CD8-positive, alpha-beta memory T cell (primary cell): ENCODE data around the gene HOOK2. TPM values are rescaled to one million over a fixed set of nuclear protein-coding genes. Genes with fewer than 3 reads are reported as not detected.

Experiments used
- CTCF ChIA-PET: fragments of 350-600 bp; sonication (Branson Sonifier 250); formaldehyde crosslinking; loops from one replicate; lab custom pipeline; 2021; ENCODE audit warnings: antibody characterized with exemption; lab: Charles Lee
- POLR2A ChIA-PET: fragments of 350-600 bp; sonication (Branson Sonifier 250); formaldehyde crosslinking; loops from one replicate; lab custom pipeline; 2021; ENCODE audit warnings: antibody characterized with exemption; lab: Charles Lee
- DNase-seq, 5 donors: peaks; one replicate each; pipeline versions ENCODE4 v3.0.0 to v3.0.0-alpha.2; 2020 to 2022; ENCODE audit warnings: mixed read lengths in 1 of 5
- H3K27ac ChIP-seq: one replicate; pipeline ENCODE4 v1.7.0; 2013; ENCODE audit warnings: low read depth, mild to moderate bottlenecking, low read length, moderate library complexity
- H3K27me3 ChIP-seq: 2 replicates; pipeline ENCODE4 v1.7.0; 2013; ENCODE audit warnings: low read length, mild to moderate bottlenecking; ENCODE audit not compliant: insufficient read depth, poor library complexity, severe bottlenecking
- H3K36me3 ChIP-seq: 2 replicates; pipeline ENCODE4 v1.7.0; 2013; ENCODE audit warnings: mild to moderate bottlenecking, low read length, moderate library complexity; ENCODE audit not compliant: insufficient read depth
- H3K4me1 ChIP-seq: 2 replicates; pipeline ENCODE4 v1.7.0; 2013; ENCODE audit warnings: mild to moderate bottlenecking, low read length, moderate library complexity; ENCODE audit not compliant: insufficient read depth
- H3K4me3 ChIP-seq: 2 replicates; pipeline ENCODE4 v1.7.0; 2013; ENCODE audit warnings: mild to moderate bottlenecking, low read length
- H3K9me3 ChIP-seq: 2 replicates; pipeline ENCODE4 v1.7.0; 2013; ENCODE audit warnings: mild to moderate bottlenecking, low read length
- H3K27ac Mint-ChIP-seq, 8 donors: one replicate each; pipeline ENCODE4 v1.8.0; 2020 to 2021; ENCODE audit warnings: mixed read lengths in 8 of 8, mild to moderate bottlenecking in 6 of 8, inconsistent platforms in 3 of 8, moderate library complexity in 3 of 8
- H3K27me3 Mint-ChIP-seq, 2 donors: one replicate each; pipeline ENCODE4 v1.8.0; 2020 to 2021; ENCODE audit warnings: mixed read lengths in 2 of 2, mild to moderate bottlenecking in 1 of 2, moderate library complexity in 1 of 2
- H3K36me3 Mint-ChIP-seq, 3 donors: one replicate each; pipeline ENCODE4 v1.8.0; 2020 to 2021; ENCODE audit warnings: mixed read lengths in 3 of 3, inconsistent platforms in 1 of 3, mild to moderate bottlenecking in 1 of 3
- H3K4me1 Mint-ChIP-seq, 3 donors: one replicate each; pipeline ENCODE4 v1.8.0; 2020 to 2021; ENCODE audit warnings: mixed read lengths in 3 of 3, inconsistent platforms in 1 of 3, mild to moderate bottlenecking in 1 of 3
- H3K4me3 Mint-ChIP-seq, 7 donors: one replicate each; pipeline ENCODE4 v1.8.0; 2020 to 2021; ENCODE audit warnings: mixed read lengths in 7 of 7, mild to moderate bottlenecking in 6 of 7, moderate library complexity in 4 of 7, inconsistent platforms in 2 of 7
- H3K9me3 Mint-ChIP-seq, 5 donors: one replicate each; pipeline ENCODE4 v1.8.0; 2020 to 2022; ENCODE audit warnings: mixed read lengths in 5 of 5, mild to moderate bottlenecking in 3 of 5, moderate library complexity in 2 of 5, inconsistent platforms in 1 of 5
- polyA plus RNA-seq: library from polyadenylated mRNA; unstranded; fragments of 300-500 nt; fragmentation: Illumina TruSeq; gene quantifications from one replicate; pipeline ENCODE4 v1.2.3, GENCODE V29; 2021
- total RNA-seq, 2 experiments: library from RNA; stranded (reverse); gene quantifications; one replicate each; pipeline ENCODE4 v1.2.3, GENCODE V29; 2021

Gene HOOK2
- total and polyA plus RNA-seq, 3 experiments from 2014 or later = 2.9 to 11.4 (median 9.8) TPM

DNA sequence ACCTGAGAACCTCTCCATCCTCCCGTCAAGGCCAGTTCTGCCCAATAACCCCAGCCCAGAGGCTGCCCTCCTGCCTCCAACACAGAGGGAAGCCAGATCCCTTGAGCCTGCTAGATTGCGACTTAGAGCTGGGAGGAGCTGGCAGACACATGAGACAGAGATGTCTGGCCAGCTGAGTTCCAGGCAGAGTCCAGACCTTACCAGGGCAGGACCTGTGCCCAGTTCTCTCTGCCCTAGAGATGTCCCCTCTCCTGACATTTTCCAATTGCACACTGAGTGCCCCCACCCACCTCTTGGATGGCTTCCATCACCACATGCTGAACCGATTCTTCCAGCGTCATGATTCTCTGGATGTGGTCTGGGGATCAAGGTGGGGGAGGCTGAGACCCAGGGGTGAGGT, 3.0 kb downstream of the HOOK2 start:
- no peaks in the 10 kb centered on the region for H3K27me3 ChIP-seq
- Mint-ChIP-seq H3K27ac (no peak overlapping the region), H3K27me3 (no peaks in the 10 kb centered on the region), H3K4me3 (no peak overlapping the region), H3K36me3 (no peaks in the 10 kb centered on the region), H3K4me1 (peaks cover 6 to 16% (median 9%) of the 10 kb centered on the region in 3 donors), H3K9me3 (no peaks in the 10 kb centered on the region)
- ChIA-PET CTCF (interaction anchor here (1.6 to 16.3 kb wide), 2 partner anchors 25 to 75 kb away, joined by 5 to 483 read pairs; partner anchors contain the start of genes JUNB, PRDX2 and THSD8), POLR2A (interaction anchor here (1.0 kb wide), 1 partner anchor 21 kb away, joined by 3 read pairs; no protein-coding TSS in a partner anchor)
- H3K27ac ChIP-seq = no peak overlapping the region
- no peak for DNase-seq
- no peak overlapping the region for H3K4me3 ChIP-seq
- peaks cover 10% of the 10 kb centered on the region for H3K4me1 ChIP-seq
- H3K36me3 ChIP-seq = no peaks in the 10 kb centered on the region
- H3K9me3 ChIP-seq = no peaks in the 10 kb centered on the region

DNA sequence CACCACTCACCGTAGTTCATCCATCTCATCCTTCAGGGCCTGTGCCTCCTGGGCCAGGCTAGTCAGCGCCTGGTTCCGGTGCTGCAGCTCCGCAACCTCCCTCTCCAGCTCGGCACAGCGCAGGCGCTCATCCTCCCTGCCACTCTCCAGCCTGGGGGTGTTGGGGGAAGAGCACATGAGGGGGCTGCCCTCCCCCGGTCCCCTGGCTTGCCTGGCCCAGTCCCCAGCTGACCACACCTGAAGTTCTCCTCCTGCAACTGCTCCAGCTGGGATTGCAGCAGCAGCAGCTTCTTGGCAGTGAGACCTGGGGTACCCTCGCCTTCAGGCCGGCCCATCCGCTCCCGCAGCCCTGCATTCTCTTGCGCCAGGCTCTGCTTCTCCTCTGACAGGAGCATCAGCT, 4.4 kb downstream of the HOOK2 start:
- POLR2A ChIA-PET = interaction anchor here (0.6 kb wide), 1 partner anchor 27 kb away, joined by 6 read pairs; no protein-coding TSS in a partner anchor
- Mint-ChIP-seq H3K9me3 (no peaks in the 10 kb centered on the region), H3K4me3 (no peak overlapping the region), H3K4me1 (peaks cover 5 to 17% (median 7%) of the 10 kb centered on the region in 3 donors), H3K27ac (no peak overlapping the region), H3K27me3 (no peaks in the 10 kb centered on the region), H3K36me3 (no peaks in the 10 kb centered on the region)
- no peak for DNase-seq
- no peaks in the 10 kb centered on the region for H3K27me3 ChIP-seq
- no peaks in the 10 kb centered on the region for H3K36me3 ChIP-seq
- H3K4me3 ChIP-seq = no peak overlapping the region
- H3K27ac ChIP-seq = no peak overlapping the region
- no peaks in the 10 kb centered on the region for H3K9me3 ChIP-seq
- H3K4me1 ChIP-seq = peaks cover 8% of the 10 kb centered on the region
- CTCF ChIA-PET = interaction anchor here (0.7 to 16.3 kb wide), 3 partner anchors 10 to 26 kb away, joined by 3 to 483 read pairs (median 3); partner anchors contain the start of genes JUNB, PRDX2 and THSD8

DNA sequence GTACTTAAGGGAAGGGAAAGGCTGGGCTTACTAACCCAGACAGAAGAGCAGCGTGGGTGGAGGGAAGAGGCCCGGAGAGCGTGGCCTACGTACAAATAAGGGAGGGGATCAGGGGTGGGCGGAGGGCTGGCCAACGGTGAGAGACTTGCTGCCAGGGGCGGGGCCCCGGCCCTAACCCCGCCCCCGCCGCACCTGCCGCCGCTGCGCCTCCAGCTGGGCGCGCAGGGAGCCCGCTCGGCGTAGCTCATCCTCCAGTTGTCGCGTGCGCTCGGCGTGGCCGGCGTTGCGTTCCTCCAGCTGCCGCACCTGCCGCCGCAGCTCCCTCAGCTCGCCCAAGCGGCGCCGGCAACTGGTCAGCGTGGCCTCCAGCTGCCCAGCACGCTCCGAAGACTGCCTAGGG, 5.7 kb downstream of the HOOK2 start:
- Histone ChIP-seq H3K27me3 (no peaks in the 10 kb centered on the region), H3K27ac (no peak overlapping the region), H3K4me1 (peaks cover 3% of the 10 kb centered on the region), H3K4me3 (no peak overlapping the region), H3K36me3 (no peaks in the 10 kb centered on the region), H3K9me3 (no peaks in the 10 kb centered on the region)
- peaks cover 5 to 17% (median 7%) of the 10 kb centered on the region in 3 donors for H3K4me1 Mint-ChIP-seq
- ChIA-PET CTCF (interaction anchor here (0.7 to 16.3 kb wide), 6 partner anchors 9 to 80 kb away, joined by 3 to 483 read pairs (median 4); partner anchors contain the start of genes JUNB, PRDX2 and THSD8), POLR2A (no interaction called here)
- H3K9me3 Mint-ChIP-seq = no peaks in the 10 kb centered on the region
- H3K36me3 Mint-ChIP-seq = peaks cover 0 to 1% (median 0%) of the 10 kb centered on the region in 3 donors
- peak overlapping the region in 2 of 7 donors; percentile 29 to 40 for H3K4me3 Mint-ChIP-seq
- DNase-seq = peak in 4 of 5 donors; percentile 40 to 72 (median 48)
- peak overlapping the region in 1 of 8 donors; percentile 74 for H3K27ac Mint-ChIP-seq
- H3K27me3 Mint-ChIP-seq = no peaks in the 10 kb centered on the region

- peaks cover 2 to 8% (median 7%) of the 10 kb centered on the region in 3 donors for H3K4me1 Mint-ChIP-seq
- H3K27ac Mint-ChIP-seq = peak overlapping the region in 2 of 8 donors; percentile 21 to 48
- H3K27me3 ChIP-seq = no peaks in the 10 kb centered on the region
- no peak overlapping the region for H3K27ac ChIP-seq
- no peaks in the 10 kb centered on the region for H3K9me3 Mint-ChIP-seq
- H3K4me3 Mint-ChIP-seq = no peak overlapping the region
- no peaks in the 10 kb centered on the region for H3K4me1 ChIP-seq
- H3K9me3 ChIP-seq = no peaks in the 10 kb centered on the region
- no peak for DNase-seq
- H3K27me3 Mint-ChIP-seq = no peaks in the 10 kb centered on the region
- no peak overlapping the region for H3K4me3 ChIP-seq
- CTCF ChIA-PET = interaction anchor here (1.7 to 14.6 kb wide), 6 partner anchors 8 to 105 kb away, joined by 4 to 326 read pairs (median 46); partner anchors contain the start of genes HOOK2, JUNB, PRDX2 and THSD8
- no peaks in the 10 kb centered on the region for H3K36me3 ChIP-seq
- peaks cover 0 to 1% (median 0%) of the 10 kb centered on the region in 3 donors for H3K36me3 Mint-ChIP-seq
- POLR2A ChIA-PET = interaction anchor here (0.8 kb wide), 1 partner anchor 26 kb away, joined by 3 read pairs; no protein-coding TSS in a partner anchor
Observed at GRCh38 chr19:12767666-12768065, 7.7 kb downstream of the HOOK2 start.

DNA sequence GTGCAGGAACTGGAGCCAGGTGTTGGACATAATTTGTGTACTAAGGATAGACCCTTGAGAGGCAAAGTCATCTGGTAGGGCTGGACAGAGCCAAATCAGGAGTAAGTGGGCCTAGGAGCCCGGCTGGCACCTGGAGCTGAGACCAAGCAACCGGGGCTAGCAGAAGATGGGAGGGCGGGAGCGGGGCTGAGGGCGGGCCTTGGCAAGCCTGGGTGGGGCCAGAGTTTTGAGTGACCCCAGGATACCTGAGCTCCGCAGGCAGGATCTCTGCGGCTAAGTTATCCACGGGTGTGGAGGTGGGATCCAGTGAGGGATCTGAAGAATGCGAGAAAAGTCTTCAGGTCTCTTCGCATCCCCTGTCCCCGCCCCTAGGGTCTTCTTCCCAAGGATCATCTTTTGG, 8.2 kb downstream of the HOOK2 start:
- no peaks in the 10 kb centered on the region for H3K36me3 ChIP-seq
- no peak for DNase-seq
- ChIA-PET POLR2A (interaction anchor here (0.8 to 1.7 kb wide), 2 partner anchors 25 to 26 kb away, joined by 3 to 5 read pairs; partner anchors contain the start of gene JUNB), CTCF (interaction anchor here (1.5 to 14.6 kb wide), 11 partner anchors 9 to 198 kb away, joined by 3 to 326 read pairs (median 6); partner anchors contain the start of genes GET3, HOOK2, JUNB and PRDX2)
- H3K27me3 ChIP-seq = no peaks in the 10 kb centered on the region
- no peak overlapping the region for H3K4me3 ChIP-seq
- no peak overlapping the region for H3K4me3 Mint-ChIP-seq
- H3K4me1 ChIP-seq = no peaks in the 10 kb centered on the region
- H3K27me3 Mint-ChIP-seq = no peaks in the 10 kb centered on the region
- H3K27ac ChIP-seq = no peak overlapping the region
- peaks cover 2 to 8% (median 7%) of the 10 kb centered on the region in 3 donors for H3K4me1 Mint-ChIP-seq
- H3K9me3 Mint-ChIP-seq = no peaks in the 10 kb centered on the region
- peak overlapping the region in 1 of 8 donors; percentile 48 for H3K27ac Mint-ChIP-seq
- no peaks in the 10 kb centered on the region for H3K9me3 ChIP-seq
- H3K36me3 Mint-ChIP-seq = peaks cover 0 to 1% (median 0%) of the 10 kb centered on the region in 3 donors

GRCh38 chr19:12766051-12766521, 9.3 kb downstream of the HOOK2 start:
- Histone ChIP-seq H3K4me1 (no peaks in the 10 kb centered on the region), H3K27ac (no peak overlapping the region), H3K9me3 (no peaks in the 10 kb centered on the region), H3K4me3 (no peak overlapping the region), H3K27me3 (no peaks in the 10 kb centered on the region), H3K36me3 (no peaks in the 10 kb centered on the region)
- Mint-ChIP-seq H3K36me3 (peaks cover 0 to 1% (median 0%) of the 10 kb centered on the region in 3 donors), H3K4me3 (peak overlapping the region in 2 of 7 donors; percentile 5 to 68), H3K27me3 (no peaks in the 10 kb centered on the region), H3K9me3 (no peaks in the 10 kb centered on the region), H3K4me1 (peaks cover 4 to 8% (median 7%) of the 10 kb centered on the region in 3 donors), H3K27ac (peak overlapping the region in 1 of 8 donors; percentile 50)
- DNase-seq = peak; percentile 61 to 84 (median 78)
- POLR2A ChIA-PET = interaction anchor here (1.2 to 1.9 kb wide), 3 partner anchors 12 to 28 kb away, joined by 5 to 9 read pairs (median 5); partner anchors contain the start of gene JUNB
- CTCF ChIA-PET = interaction anchor here (0.8 to 14.6 kb wide), 32 partner anchors 9 to 199 kb away, joined by 3 to 326 read pairs (median 6); partner anchors contain the start of genes GCDH, GET3, HOOK2 and JUNB

DNA sequence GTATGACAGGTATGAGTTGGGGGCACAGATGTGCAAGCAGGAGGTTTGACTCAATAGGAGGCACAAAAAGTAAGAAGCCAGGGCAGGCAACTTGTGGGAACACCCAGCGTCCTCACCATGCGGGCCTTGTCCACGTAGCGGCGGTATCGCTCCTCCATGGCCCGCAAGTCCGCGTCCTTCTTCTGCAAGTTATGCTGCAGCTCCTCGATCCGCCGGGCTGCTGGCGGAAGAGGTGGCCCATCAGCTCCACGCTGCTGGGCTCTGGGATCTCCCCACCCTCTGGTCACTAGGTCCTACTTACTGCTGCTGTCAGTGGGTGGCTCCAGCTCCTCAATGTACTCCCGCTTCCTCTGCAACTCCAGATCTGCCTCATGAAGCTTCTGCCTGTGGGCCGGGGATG, 10.7 kb downstream of the HOOK2 start:
- Mint-ChIP-seq H3K4me1 (peaks cover 5 to 12% (median 7%) of the 10 kb centered on the region in 3 donors), H3K9me3 (no peaks in the 10 kb centered on the region), H3K27me3 (peaks cover 0 to 2% of the 10 kb centered on the region in 2 donors), H3K27ac (no peak overlapping the region), H3K4me3 (no peak overlapping the region), H3K36me3 (peaks cover 0 to 1% (median 1%) of the 10 kb centered on the region in 3 donors)
- no peaks in the 10 kb centered on the region for H3K36me3 ChIP-seq
- no peaks in the 10 kb centered on the region for H3K9me3 ChIP-seq
- no peak overlapping the region for H3K27ac ChIP-seq
- DNase-seq = no peak
- no peaks in the 10 kb centered on the region for H3K4me1 ChIP-seq
- H3K27me3 ChIP-seq = no peaks in the 10 kb centered on the region
- ChIA-PET POLR2A (interaction anchor here (0.6 kb wide), 1 partner anchor 171 kb away, joined by 5 read pairs; no protein-coding TSS in a partner anchor), CTCF (interaction anchor here (0.7 to 14.6 kb wide), 10 partner anchors 9 to 105 kb away, joined by 3 to 326 read pairs (median 16); partner anchors contain the start of genes GET3, HOOK2, JUNB and PRDX2)
- H3K4me3 ChIP-seq = no peak overlapping the region
